HG03558 (cell line): Measurements from ENCODE around the gene TRAF3.

Source experiments
- ATAC-seq: cut with Tn5 transposase; IDR thresholded peaks from one replicate; pipeline ENCODE4 v1.9.1; 2021; ENCODE audit warnings: moderate number of reproducible peaks; ENCODE audit not compliant: unreplicated experiment; ENCODE audit errors: extremely low read depth

Gene TRAF3

GRCh38 chr14:102902523-102903247 lies 125.4 kb downstream of the TRAF3 start:
- no peak for ATAC-seq

DNA sequence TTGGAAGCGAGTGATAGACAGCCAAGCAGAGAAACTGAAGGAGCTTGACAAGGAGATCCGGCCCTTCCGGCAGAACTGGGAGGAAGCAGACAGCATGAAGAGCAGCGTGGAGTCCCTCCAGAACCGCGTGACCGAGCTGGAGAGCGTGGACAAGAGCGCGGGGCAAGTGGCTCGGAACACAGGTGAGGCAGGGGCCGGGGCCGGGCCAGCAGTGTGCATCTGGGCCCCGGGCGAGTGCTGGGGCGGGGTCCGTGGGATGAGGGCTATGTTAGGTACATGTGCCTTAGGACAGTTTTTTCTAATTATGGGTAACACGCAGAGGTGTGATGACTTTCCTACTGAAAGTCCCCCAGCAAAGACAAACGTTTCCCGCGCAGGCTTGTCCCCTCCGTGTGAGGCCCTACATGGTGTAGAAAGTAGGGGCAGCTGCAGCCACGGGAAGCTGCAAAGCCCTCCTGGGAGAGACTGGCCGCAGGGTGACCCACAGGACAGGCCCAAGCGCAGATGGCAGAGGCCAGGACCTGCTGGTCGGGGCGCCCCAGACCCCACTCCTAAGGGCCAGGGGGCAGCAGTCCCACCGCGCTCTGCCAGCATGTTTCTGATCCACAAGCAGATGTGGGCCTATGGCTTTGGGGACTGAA lies 126.1 kb downstream of the TRAF3 start:
- no peak for ATAC-seq

GRCh38 chr14:102903889-102904512 lies 126.8 kb downstream of the TRAF3 start:
- ATAC-seq, result no peak

GRCh38 chr14:102905116-102906108 lies 128.2 kb downstream of the TRAF3 start:
- no peak for ATAC-seq

GRCh38 chr14:102906616-102907302 lies 129.5 kb downstream of the TRAF3 start:
- no peak for ATAC-seq

DNA sequence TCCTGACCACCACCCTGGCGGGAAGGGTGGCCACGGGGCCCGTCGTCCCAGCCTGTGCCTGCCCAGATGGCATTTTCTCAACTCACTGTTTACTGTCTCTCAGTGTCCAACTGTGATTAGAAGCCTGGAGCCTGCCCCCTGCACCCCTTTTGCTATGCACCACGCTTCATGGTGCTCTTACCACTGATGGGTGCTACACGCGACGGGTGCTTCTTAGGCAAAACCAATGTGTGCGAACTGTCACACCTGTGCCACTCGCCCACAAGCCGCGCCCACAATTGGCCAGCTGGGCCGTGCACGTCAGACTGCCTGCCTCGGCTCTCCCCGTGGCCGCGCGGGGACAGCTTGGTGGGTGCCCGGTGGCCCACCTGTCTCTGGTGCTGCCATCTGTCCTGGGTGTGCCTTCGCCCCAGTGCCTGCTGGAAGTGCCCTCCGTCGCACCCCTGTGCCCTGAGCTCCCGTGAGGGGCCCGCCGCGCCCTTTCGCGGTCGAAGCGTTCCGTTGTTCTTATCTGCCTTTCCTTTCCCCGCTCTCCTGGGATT lies 130.1 kb downstream of the TRAF3 start:
- ATAC-seq, result no peak

DNA sequence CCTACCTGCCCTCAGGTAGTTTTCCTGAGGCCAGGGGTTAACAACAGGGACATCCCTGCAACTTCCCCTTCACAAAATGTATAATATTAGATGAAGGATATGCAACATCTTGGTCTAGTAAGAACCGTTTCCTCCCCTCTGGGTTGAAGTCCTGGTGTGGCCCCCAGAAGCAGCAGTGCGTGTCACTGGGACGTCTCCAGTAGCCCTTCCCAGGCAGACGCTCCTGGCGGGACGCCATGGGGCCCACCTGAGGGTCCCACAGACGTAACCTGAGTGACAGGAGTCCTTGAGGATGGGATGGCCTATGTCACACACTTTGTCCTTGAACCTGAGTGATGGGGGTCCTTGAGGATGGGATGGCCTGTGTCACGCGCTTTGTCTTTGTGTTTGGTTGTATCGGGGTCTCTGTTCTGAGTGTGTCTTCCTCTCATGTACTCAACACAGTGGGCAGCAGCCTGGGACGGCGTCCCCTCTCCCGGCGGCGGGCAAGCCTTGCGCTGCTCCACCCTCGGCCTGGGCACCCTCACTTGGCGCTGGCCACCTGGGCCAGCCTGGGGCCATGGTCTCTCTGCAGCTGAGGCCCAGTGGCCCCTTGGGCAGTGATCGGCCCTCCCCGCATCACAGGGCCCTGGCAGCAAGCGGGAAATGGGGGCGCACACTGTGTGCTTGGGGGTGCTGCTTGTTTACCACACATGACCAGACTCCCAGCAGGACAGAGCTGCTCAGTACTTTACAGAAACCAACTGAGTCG lies 130.9 kb downstream of the TRAF3 start:
- no peak for ATAC-seq

- ATAC-seq, result no peak
Measured at GRCh38 chr14:102908766-102909455, 131.7 kb downstream of the TRAF3 start.

GRCh38 chr14:102909462-102909861 lies 132.2 kb downstream of the TRAF3 start:
- ATAC-seq, result no peak

- no peak for ATAC-seq
Measured at GRCh38 chr14:102909911-102910310, 132.7 kb downstream of the TRAF3 start.

DNA sequence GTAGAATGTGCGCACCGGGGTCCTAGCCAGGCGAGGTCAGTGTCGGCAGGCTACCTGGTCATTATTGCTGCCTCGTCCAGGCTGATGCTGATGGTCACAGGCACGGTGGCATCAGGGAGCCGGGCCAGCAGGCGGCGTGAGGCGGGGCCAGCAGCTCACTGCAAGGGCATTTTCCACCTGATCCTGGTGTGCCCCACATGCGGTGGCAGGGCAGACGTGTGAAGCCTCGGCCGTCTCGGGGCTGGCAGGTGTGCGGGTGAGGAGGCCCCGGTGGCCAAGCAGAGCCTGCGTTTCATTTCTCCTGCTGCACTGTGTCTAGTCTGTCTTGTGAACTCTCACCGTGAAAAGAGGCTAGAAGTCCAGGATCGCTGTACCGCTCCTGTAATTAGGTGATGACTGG lies 133.2 kb downstream of the TRAF3 start:
- ATAC-seq, result no peak

GRCh38 chr14:102911541-102911951 lies 134.3 kb downstream of the TRAF3 start:
- no peak for ATAC-seq

GRCh38 chr14:102911991-102912761 lies 134.9 kb downstream of the TRAF3 start:
- no peak for ATAC-seq

DNA sequence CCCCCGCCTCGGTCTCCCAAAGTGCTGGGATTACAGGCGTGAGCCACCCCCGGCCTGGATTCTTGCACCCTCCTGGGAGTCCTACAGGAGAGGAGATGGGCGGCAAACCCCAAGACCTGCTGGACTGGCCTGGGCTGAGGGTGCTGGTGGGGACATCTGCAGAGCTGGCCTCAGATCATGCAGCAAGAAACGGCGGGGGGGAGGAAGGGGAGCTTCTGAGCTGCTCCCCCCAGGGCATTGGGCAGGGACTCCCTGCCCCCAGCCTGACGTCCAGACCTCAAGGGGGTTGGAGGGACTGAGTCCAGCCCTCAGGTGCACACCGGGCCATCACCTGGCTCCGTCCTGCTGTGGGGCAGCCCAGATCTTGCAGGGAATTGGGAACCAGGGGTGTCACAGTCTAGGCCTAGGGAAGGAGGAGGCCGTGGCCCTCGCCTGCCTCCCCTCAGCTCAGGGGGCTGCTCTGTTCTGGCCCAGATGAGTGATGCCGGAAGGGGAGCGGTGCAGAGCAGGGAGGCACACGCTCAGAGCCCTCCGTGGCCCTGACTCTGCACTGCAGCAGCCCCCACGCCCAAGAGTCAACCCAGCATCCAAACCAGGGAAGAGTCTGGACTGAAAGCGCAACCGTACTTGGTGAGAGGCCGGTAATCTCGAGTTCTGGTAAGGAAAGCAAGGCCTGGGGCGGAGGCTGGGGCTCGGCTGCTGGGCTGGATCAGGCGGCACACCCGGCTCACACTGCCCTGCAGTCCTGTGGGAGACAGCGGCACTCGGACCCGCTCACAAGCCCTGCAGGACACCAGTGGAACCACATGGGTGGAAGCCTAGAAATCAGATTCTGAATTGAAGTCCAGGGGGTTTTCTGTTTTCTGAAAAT lies 136.3 kb downstream of the TRAF3 start:
- ATAC-seq, result no peak

GRCh38 chr14:102914474-102915291 lies 137.4 kb downstream of the TRAF3 start:
- no peak for ATAC-seq
